Measurements from ENCODE around the gene EXTL1. TPM values are rescaled to one million over a fixed set of nuclear protein-coding genes. Genes with fewer than 3 reads are reported as not detected.

EXTL1 gene
- total RNA-seq, 1 experiment from 2014 or later, result 1.0 TPM

GRCh38 chr1:25994402-25995150 is 27.0 kb upstream of the EXTL1 start:
- no peak overlapping the region for H2BK20ac ChIP-seq (ENCODE audit: low read depth, low read length, poor library complexity, severe bottlenecking)
- H3K36me3 Mint-ChIP-seq (ENCODE audit: insufficient read depth in 1 of 3, low read depth in 3 of 3), result peaks cover 0 to 4% (median 0%) of the 10 kb centered on the region in 3 experiments; a peak in 2 of 7 replicates
- H3K79me1 ChIP-seq (ENCODE audit: insufficient read depth, low read depth, low read length, poor library complexity, severe bottlenecking), result no peaks in the 10 kb centered on the region
- H2BK120ac ChIP-seq (ENCODE audit: low read depth, low read length, poor library complexity, severe bottlenecking), result no peak overlapping the region
- no peak overlapping the region for H2AK5ac ChIP-seq (ENCODE audit: insufficient read length, low read length)
- H3K9me3 Mint-ChIP-seq, result no peaks in the 10 kb centered on the region; a peak in 1 of 5 replicates
- peaks cover 25 to 37% of the 10 kb centered on the region in 2 experiments for H3K4me1 Mint-ChIP-seq
- H3K56ac ChIP-seq (ENCODE audit: insufficient read length, low read depth, low read length), result no peak overlapping the region
- H4K5ac ChIP-seq (ENCODE audit: insufficient read length, low read depth, low read length), result no peak overlapping the region
- peaks cover 5% of the 10 kb centered on the region for H3K23me2 ChIP-seq (ENCODE audit: insufficient read length, low read depth, low read length, poor library complexity, severe bottlenecking)
- no peak overlapping the region for H2BK12ac ChIP-seq (ENCODE audit: insufficient read length, low read depth, low read length)
- TF ChIP-seq CTCF (conservative IDR thresholded peaks at IDR 0.05), result no peak
- no peaks in the 10 kb centered on the region for H3K9me3 ChIP-seq (ENCODE audit: control insufficient read depth, low read depth, low read length)
- H3T11ph ChIP-seq (ENCODE audit: low read length), result no peak overlapping the region
- H2BK5ac ChIP-seq (ENCODE audit: insufficient read length, low read length), result no peak overlapping the region
- no peak overlapping the region for H3K27ac Mint-ChIP-seq
- no peak overlapping the region for H2AFZ ChIP-seq (ENCODE audit: low read length)
- no peak overlapping the region for H3K27ac ChIP-seq (ENCODE audit: insufficient read length, low read depth, low read length)
- no peak overlapping the region for H3K4ac ChIP-seq (ENCODE audit: low read depth, low read length)
- H3K4me1 ChIP-seq (ENCODE audit: insufficient read depth, low read length), result peaks cover 8% of the 10 kb centered on the region; the same call in 1 of the 2 replicates
- DNase-seq, result no peak
- no peaks in the 10 kb centered on the region for H3K27me3 ChIP-seq (ENCODE audit: insufficient read depth, low read length)
- no peak overlapping the region for H4K91ac ChIP-seq (ENCODE audit: insufficient read length, low read depth, low read length)
- H4K20me1 ChIP-seq (ENCODE audit: control insufficient read depth, insufficient read depth, insufficient read length), result no peaks in the 10 kb centered on the region
- H3K14ac ChIP-seq (ENCODE audit: insufficient read depth, low read length), result no peak overlapping the region
- H3K79me2 ChIP-seq (ENCODE audit: insufficient read depth, low read length), result no peaks in the 10 kb centered on the region
- H4K8ac ChIP-seq (replicated peaks; ENCODE audit: insufficient read length, low read depth, low read length), result no peak overlapping the region
- H3K27me3 Mint-ChIP-seq (ENCODE audit: low read depth), result no peaks in the 10 kb centered on the region; the same call in none of the 2 replicates
- no CpG with 5 or more reads among the region's 3 CpGs for WGBS (ENCODE audit: extremely low coverage, insufficient read length, low lambda C conversion rate)
- no peak overlapping the region for H3K9ac ChIP-seq (ENCODE audit: extremely low read depth, insufficient read length, low read length)
- H3K4me2 ChIP-seq (ENCODE audit: insufficient read depth, insufficient read length, low read length), result no peak overlapping the region
- no peak overlapping the region for H2BK15ac ChIP-seq (ENCODE audit: low read depth, low read length)
- H3K23ac ChIP-seq (ENCODE audit: insufficient read length, low read depth, low read length), result no peak overlapping the region
- no peak overlapping the region for H3K18ac ChIP-seq (ENCODE audit: insufficient read length, low read depth, low read length)
- H3K4me3 Mint-ChIP-seq, result no peak overlapping the region

Data from H9 (cell line).